ENCODE results near the gene DEFB121. TPM values are rescaled to one million over a fixed set of nuclear protein-coding genes. Genes with fewer than 3 reads are reported as not detected.

Gene DEFB121, protein sequence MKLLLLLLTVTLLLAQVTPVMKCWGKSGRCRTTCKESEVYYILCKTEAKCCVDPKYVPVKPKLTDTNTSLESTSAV
- not detected for total RNA-seq

GRCh38 chr20:31406115-31406514 is at the start of gene DEFB121:
TSS of gene DEFB121 (minus strand) at chr20:31406215. CDS start at chr20:31406152, 63 bp downstream.
- no peaks in the 10 kb centered on the region for H3K27me3 ChIP-seq
- H3K4me3 ChIP-seq (replicated peaks in 1 of 3), result no peak within 1 kb of the TSS
- TF ChIP-seq CTCF (IDR thresholded peaks at IDR 0.05), result no peak
- no peak for TF ChIP-seq POLR2A (IDR thresholded peaks at IDR 0.05)
- intact Hi-C loops (cut with DNase I), result no loop called here
- H3K4me1 ChIP-seq, result no peaks in the 10 kb centered on the region
- 47 to 48% methylated on average over 3 of the region's 3 CpGs for WGBS, 2 donors
- no peaks in the 10 kb centered on the region for H3K36me3 ChIP-seq
- no peak for DNase-seq
- no peak within 1 kb of the TSS for H3K27ac ChIP-seq
- no peaks in the 10 kb centered on the region for H3K9me3 ChIP-seq

DNA sequence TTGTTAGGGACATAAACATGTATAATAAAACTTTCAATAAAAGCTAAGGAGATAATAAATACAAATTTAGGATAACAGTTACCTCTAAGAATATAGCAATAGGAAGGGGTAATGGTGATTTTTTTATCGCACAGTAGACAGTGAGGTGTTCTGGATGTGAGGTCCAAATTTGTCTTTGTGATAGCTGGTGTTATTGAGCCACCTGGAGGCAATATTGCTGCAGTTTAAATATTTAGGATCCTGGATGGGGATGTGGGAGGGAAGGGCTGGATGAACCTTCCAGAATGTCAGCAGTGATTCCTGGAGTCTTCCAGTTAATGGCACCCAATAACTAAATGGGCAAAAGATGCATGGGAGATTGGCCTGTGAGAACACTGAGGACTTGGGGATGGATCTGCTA is 48.3 kb upstream of the DEFB121 start:
- H3K27ac ChIP-seq, result no peak overlapping the region
- H3K27me3 ChIP-seq, result no peaks in the 10 kb centered on the region
- intact Hi-C loops (cut with DNase I), result no loop called here
- DNase-seq, result no peak
- no peaks in the 10 kb centered on the region for H3K4me1 ChIP-seq
- 91 to 92% methylated on average over 1 of the region's 1 CpG for WGBS, 2 donors
- H3K36me3 ChIP-seq, result no peaks in the 10 kb centered on the region
- no peaks in the 10 kb centered on the region for H3K9me3 ChIP-seq
- TF ChIP-seq CTCF (IDR thresholded peaks at IDR 0.05), result no peak
- TF ChIP-seq POLR2A (IDR thresholded peaks at IDR 0.05), result no peak
- H3K4me3 ChIP-seq (replicated peaks in 1 of 3), result no peak overlapping the region

DNA sequence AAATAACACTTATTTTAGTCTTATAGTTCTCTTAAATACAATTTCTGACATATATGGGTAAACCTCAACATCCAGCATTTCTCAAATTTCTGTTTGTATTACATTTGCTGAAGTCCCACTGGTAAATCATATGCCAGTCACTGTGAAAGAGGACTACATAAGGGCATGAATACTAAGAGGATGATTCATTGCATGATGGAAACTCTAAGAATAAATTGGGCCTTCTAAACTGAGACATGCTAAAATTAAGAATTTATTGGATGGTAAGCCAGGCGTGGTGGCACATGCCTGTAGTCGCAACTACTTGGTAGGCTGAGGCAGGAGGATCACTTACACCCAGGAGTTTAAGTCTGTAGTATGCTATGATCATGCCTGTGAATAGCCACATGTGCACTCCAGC is 46.6 kb upstream of the DEFB121 start:
- no peaks in the 10 kb centered on the region for H3K9me3 ChIP-seq
- TF ChIP-seq POLR2A (IDR thresholded peaks at IDR 0.05) (no peak), CTCF (IDR thresholded peaks at IDR 0.05) (no peak)
- no peak overlapping the region for H3K27ac ChIP-seq
- intact Hi-C loops (cut with DNase I), result no loop called here
- 73 to 76% methylated on average over 2 of the region's 2 CpGs for WGBS, 2 donors
- no peaks in the 10 kb centered on the region for H3K4me1 ChIP-seq
- H3K4me3 ChIP-seq (replicated peaks in 1 of 3), result no peak overlapping the region
- DNase-seq, result no peak
- H3K27me3 ChIP-seq, result no peaks in the 10 kb centered on the region
- no peaks in the 10 kb centered on the region for H3K36me3 ChIP-seq

DNA sequence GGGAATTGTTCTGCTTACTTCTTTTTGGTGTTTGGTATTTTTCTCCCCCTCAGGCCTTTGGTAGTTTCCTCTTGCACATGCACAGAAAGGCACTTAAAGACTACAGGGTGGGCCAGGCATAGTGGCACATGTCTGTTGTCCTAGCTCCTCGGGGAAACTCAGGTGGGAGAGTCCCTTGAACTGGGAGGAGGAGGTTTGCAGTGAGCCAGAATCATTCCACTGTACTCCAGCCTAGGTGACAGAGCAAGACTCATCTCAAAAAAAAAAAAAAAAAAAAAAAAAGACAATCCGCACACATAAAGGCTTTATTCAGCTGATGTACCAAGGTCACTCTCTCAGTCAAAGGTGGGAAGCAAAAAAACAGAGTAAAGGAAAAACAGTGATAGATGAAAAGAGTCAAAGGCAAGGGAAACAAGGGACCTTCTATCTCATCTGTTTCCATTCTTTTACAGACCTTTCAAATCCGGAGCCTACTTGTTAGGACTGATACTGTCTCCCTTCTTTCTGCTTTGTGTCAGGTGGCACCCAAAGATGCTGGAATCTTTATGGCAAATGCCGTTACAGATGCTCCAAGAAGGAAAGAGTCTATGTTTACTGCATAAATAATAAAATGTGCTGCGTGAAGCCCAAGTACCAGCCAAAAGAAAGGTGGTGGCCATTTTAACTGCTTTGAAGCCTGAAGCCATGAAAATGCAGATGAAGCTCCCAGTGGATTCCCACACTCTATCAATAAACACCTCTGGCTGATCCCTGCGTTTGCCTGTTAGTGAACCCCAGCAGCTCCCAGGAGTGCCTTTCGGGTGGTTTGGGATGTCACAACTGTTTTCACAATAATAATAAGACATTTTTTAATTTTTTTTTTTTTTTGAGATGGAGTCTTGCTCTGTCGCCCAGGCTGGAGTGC is 43.7 kb upstream of the DEFB121 start:
- intact Hi-C loops (cut with DNase I), result no loop called here
- no peak for DNase-seq
- Histone ChIP-seq H3K9me3 (no peaks in the 10 kb centered on the region), H3K27me3 (no peaks in the 10 kb centered on the region), H3K36me3 (no peaks in the 10 kb centered on the region), H3K4me3 (replicated peaks in 1 of 3) (no peak overlapping the region), H3K4me1 (no peaks in the 10 kb centered on the region), H3K27ac (no peak overlapping the region)
- TF ChIP-seq POLR2A (IDR thresholded peaks at IDR 0.05) (no peak), CTCF (IDR thresholded peaks at IDR 0.05) (no peak)
- 72 to 74% methylated on average over 8 of the region's 8 CpGs for WGBS, 2 donors

DNA sequence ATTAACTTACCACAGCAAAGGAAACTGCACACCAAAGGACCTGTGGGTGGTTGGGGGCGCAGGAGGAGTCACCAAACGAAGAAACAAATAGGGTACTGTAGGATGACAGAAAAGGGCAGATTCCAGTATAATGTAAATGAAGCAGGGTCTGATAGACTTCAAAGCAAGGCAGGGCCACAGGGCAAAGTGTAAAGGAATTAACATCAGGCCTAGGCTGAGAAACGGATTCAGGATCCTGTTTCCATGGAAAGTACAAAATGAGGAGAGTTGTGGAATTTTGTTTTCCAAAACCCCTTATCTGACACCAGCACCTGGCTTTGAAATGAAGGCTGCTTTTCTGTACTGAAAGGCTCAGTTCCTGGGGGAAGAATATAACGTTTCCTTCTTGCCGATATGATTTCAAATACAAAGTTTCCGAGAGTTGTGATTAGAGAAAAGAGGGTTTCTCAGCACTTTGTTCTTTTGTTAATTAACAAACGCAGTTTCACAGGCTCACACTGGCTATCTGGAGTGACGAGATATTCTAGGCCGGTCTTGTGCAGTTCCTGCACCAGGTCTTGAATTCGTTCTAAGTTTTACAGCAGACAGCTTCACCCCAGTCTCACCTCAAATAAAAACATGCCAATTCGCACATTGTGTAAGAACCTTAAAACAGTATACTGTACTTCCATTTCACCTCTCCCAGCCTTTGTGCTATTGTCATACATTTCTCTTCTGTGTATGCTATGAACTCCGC is 40.2 kb upstream of the DEFB121 start:
- DNase-seq, result no peak
- Histone ChIP-seq H3K36me3 (no peaks in the 10 kb centered on the region), H3K9me3 (no peaks in the 10 kb centered on the region), H3K4me3 (replicated peaks in 1 of 3) (no peak overlapping the region), H3K27me3 (no peaks in the 10 kb centered on the region), H3K27ac (no peak overlapping the region), H3K4me1 (no peaks in the 10 kb centered on the region)
- 75 to 77% methylated on average over 12 of the region's 12 CpGs for WGBS, 2 donors
- intact Hi-C loops (cut with DNase I), result no loop called here
- TF ChIP-seq POLR2A (IDR thresholded peaks at IDR 0.05), result no peak
- no peak for TF ChIP-seq CTCF (IDR thresholded peaks at IDR 0.05)

Data from thyroid gland (tissue), 4 donors.